ENCODE results near the gene MAL.

GRCh38 chr2:95054016-95054415 lies 28.5 kb downstream of the MAL start:
- TF ChIP-seq CTCF (IDR thresholded peaks at IDR 0.05; ENCODE audit: poor library complexity, severe bottlenecking) (no peak), RAD21 (conservative IDR thresholded peaks at IDR 0.05) (no peak), EZH2 (IDR thresholded peaks at IDR 0.05; ENCODE audit: borderline replicate concordance, insufficient read depth, low read length, poor library complexity, severe bottlenecking) (no peak), POLR2AphosphoS5 (IDR thresholded peaks at IDR 0.05) (no peak), SMC3 (conservative IDR thresholded peaks at IDR 0.05; ENCODE audit: poor library complexity) (no peak), EP300 (conservative IDR thresholded peaks at IDR 0.05; ENCODE audit: poor library complexity, severe bottlenecking) (no peak), TAF1 (IDR thresholded peaks at IDR 0.05; ENCODE audit: low read depth) (no peak)

Data from neural cell (in vitro differentiated cells).